ENCODE measurements around the gene MCCC2. TPM values are rescaled to one million over a fixed set of nuclear protein-coding genes. Genes with fewer than 3 reads are reported as not detected.
"Not testable (repeated sequence)": the region's sequence is repeated elsewhere in the genome, so short reads cannot be mapped to it uniquely, and the experiment has no call there.

The MCCC2 gene
- total and polyA plus RNA-seq, 2 experiments from 2014 or later, result 31.9 to 59.1 TPM

GRCh38 chr5:71576241-71576640 lies 10.9 kb upstream of the MCCC2 start:
- peaks cover 12% of the 10 kb centered on the region for H3K4me1 Mint-ChIP-seq
- H3K36me3 Mint-ChIP-seq (ENCODE audit: low read depth), result peaks cover 20% of the 10 kb centered on the region; the same call in 2 of the 3 replicates
- Histone ChIP-seq H2AFZ (no peak overlapping the region), H3K79me2 (replicated peaks; ENCODE audit: insufficient read depth) (no peaks in the 10 kb centered on the region), H3F3A (replicated peaks; ENCODE audit: low read depth) (no peaks in the 10 kb centered on the region), H3K4me2 (no peak overlapping the region), H3K27me3 (ENCODE audit: insufficient read depth) (no peaks in the 10 kb centered on the region), H3K9me2 (ENCODE audit: insufficient read depth) (peaks cover 7% of the 10 kb centered on the region; the same call in 1 of the 2 replicates), H3K36me3 (ENCODE audit: insufficient read depth) (0 out of 2 replicates have a peak, but pooled peaks cover 7% of the 10 kb centered on the region), H3K4me3 (no peak overlapping the region), H3K4me1 (ENCODE audit: insufficient read depth) (no peaks in the 10 kb centered on the region), H4K20me1 (replicated peaks; ENCODE audit: insufficient read depth) (no peaks in the 10 kb centered on the region), H3K27ac (ENCODE audit: low read depth) (no peak overlapping the region)
- H3K4me3 Mint-ChIP-seq, result no peak overlapping the region
- peaks cover 10% of the 10 kb centered on the region; the same call in 2 of the 3 replicates for H3K9me3 Mint-ChIP-seq
- H3K27me3 Mint-ChIP-seq (ENCODE audit: insufficient read depth, low read depth, poor library complexity), result peaks cover 3% of the 10 kb centered on the region
- H3K27ac Mint-ChIP-seq, result no peak overlapping the region
- DNase-seq (ENCODE audit: low spot score) (no peak), ATAC-seq (no peak)
- no peak for TF ChIP-seq ETS1 (IDR thresholded peaks at IDR 0.05)
- TF ChIP-seq EZH2 (IDR thresholded peaks at IDR 0.05; ENCODE audit: low read depth, unreplicated experiment), result no peak
- no peak for TF ChIP-seq CREB1 (CRISPR knock-in tag; IDR thresholded peaks at IDR 0.05; ENCODE audit: low read depth)
- no peak for TF ChIP-seq REST (IDR thresholded peaks at IDR 0.05; ENCODE audit: unreplicated experiment)
- TF ChIP-seq CTCF (conservative IDR thresholded peaks at IDR 0.05; ENCODE audit: low read depth in 2 of 2), result no peak
- TF ChIP-seq JUNB (IDR thresholded peaks at IDR 0.05; ENCODE audit: unreplicated experiment), result no peak
- no peak for TF ChIP-seq ZNF462 (CRISPR knock-in tag; IDR thresholded peaks at IDR 0.05)

- H3K4me3 Mint-ChIP-seq, result not testable (repeated sequence)
Measured at GRCh38 chr5:71577839-71578238, 9.3 kb upstream of the MCCC2 start.

More at GRCh38 chr5:71577839-71578238, 9.3 kb upstream of the MCCC2 start:
- not testable (repeated sequence) for H3K9me2 ChIP-seq (ENCODE audit: insufficient read depth); H3K4me2 ChIP-seq; H3K36me3 ChIP-seq (ENCODE audit: insufficient read depth); H3K4me1 ChIP-seq (ENCODE audit: insufficient read depth); H3F3A ChIP-seq (replicated peaks; ENCODE audit: low read depth); H3K27ac Mint-ChIP-seq; H3K27ac ChIP-seq (ENCODE audit: low read depth); H3K27me3 ChIP-seq (ENCODE audit: insufficient read depth); ATAC-seq; H2AFZ ChIP-seq; H3K27me3 Mint-ChIP-seq (ENCODE audit: insufficient read depth, low read depth, poor library complexity); H3K79me2 ChIP-seq (replicated peaks; ENCODE audit: insufficient read depth); H3K4me3 ChIP-seq; H4K20me1 ChIP-seq (replicated peaks; ENCODE audit: insufficient read depth); DNase-seq (ENCODE audit: low spot score)
- Mint-ChIP-seq H3K36me3 (ENCODE audit: low read depth) (peaks cover 16% of the 10 kb centered on the region; the same call in 2 of the 3 replicates), H3K9me3 (peaks cover 10% of the 10 kb centered on the region; the same call in 2 of the 3 replicates), H3K4me1 (peaks cover 12% of the 10 kb centered on the region)

Measured in GM23338 (cell line).